Brain microvascular endothelial cell (primary cell): Measurements from ENCODE around the gene LRRC27.

ENCODE experiments used
- DNase-seq: peaks from one replicate; pipeline ENCODE4 v3.0.0-alpha.2; 2020
- H3K27ac ChIP-seq: fragments of 250-450 bp; sonication (Bioruptor Pico); 2 replicates; pipeline ENCODE4 v1.5.1; 2020; ENCODE audit warnings: mild to moderate bottlenecking, moderate library complexity
- H3K27me3 ChIP-seq: fragments of 250-450 bp; sonication (Bioruptor Pico); replicated peaks from 2 replicates; pipeline ENCODE4 v1.5.1; 2020; ENCODE audit warnings: mild to moderate bottlenecking
- H3K36me3 ChIP-seq: fragments of 250-450 bp; sonication (Bioruptor Pico); replicated peaks from 2 replicates; pipeline ENCODE4 v1.5.1; 2020; ENCODE audit warnings: mild to moderate bottlenecking
- H3K4me3 ChIP-seq: 2 replicates; pipeline ENCODE4 v1.5.1; 2011; ENCODE audit warnings: low read depth, mild to moderate bottlenecking, control low read depth, low read length, moderate library complexity
- CTCF ChIP-seq: IDR thresholded peaks from 2 replicates; pipeline ENCODE4 v1.5.1; 2011; ENCODE audit warnings: low read depth, mild to moderate bottlenecking, moderate library complexity, low read length, control low read depth, inconsistent platforms; ENCODE audit errors: missing control alignments
- in situ Hi-C: cut with HindIII; loops from 2 replicates; pipeline ENCODE4 v1.10.0; 2017; ENCODE audit warnings: low sequenced_read_pairs, low pct_ligation_motif_present

LRRC27 gene

GRCh38 chr10:132421847-132422751, 90.1 kb downstream of the LRRC27 start:
- in situ Hi-C loops = no loop called here
- Histone ChIP-seq H3K27me3 (no peaks in the 10 kb centered on the region), H3K36me3 (no peaks in the 10 kb centered on the region), H3K4me3 (no peak overlapping the region), H3K27ac (no peak overlapping the region)
- DNase-seq = no peak
- no peak for TF ChIP-seq CTCF

GRCh38 chr10:132422903-132423825, 91.2 kb downstream of the LRRC27 start:
- in situ Hi-C loops = no loop called here
- Histone ChIP-seq H3K4me3 (no peak overlapping the region), H3K27ac (no peak overlapping the region), H3K36me3 (no peaks in the 10 kb centered on the region), H3K27me3 (no peaks in the 10 kb centered on the region)
- no peak for DNase-seq
- no peak for TF ChIP-seq CTCF

GRCh38 chr10:132423966-132424861, 92.2 kb downstream of the LRRC27 start:
- no peak for TF ChIP-seq CTCF
- Histone ChIP-seq H3K36me3 (no peaks in the 10 kb centered on the region), H3K4me3 (no peak overlapping the region), H3K27ac (no peak overlapping the region), H3K27me3 (no peaks in the 10 kb centered on the region)
- in situ Hi-C loops = no loop called here
- no peak for DNase-seq

GRCh38 chr10:132425029-132425756, 93.2 kb downstream of the LRRC27 start:
- Histone ChIP-seq H3K36me3 (no peaks in the 10 kb centered on the region), H3K27me3 (no peaks in the 10 kb centered on the region), H3K27ac (no peak overlapping the region), H3K4me3 (no peak overlapping the region)
- in situ Hi-C loops = no loop called here
- no peak for TF ChIP-seq CTCF
- DNase-seq = no peak

GRCh38 chr10:132425757-132426155, 93.8 kb downstream of the LRRC27 start:
- no peak for TF ChIP-seq CTCF
- DNase-seq = no peak
- no peak overlapping the region for H3K4me3 ChIP-seq
- H3K36me3 ChIP-seq = no peaks in the 10 kb centered on the region
- in situ Hi-C loops = no loop called here
- no peak overlapping the region for H3K27ac ChIP-seq
- no peaks in the 10 kb centered on the region for H3K27me3 ChIP-seq
